ENCODE data around the gene BFSP2. TPM values are rescaled to one million over a fixed set of nuclear protein-coding genes. Genes with fewer than 3 reads are reported as not detected.
"Not testable (repeated sequence)": the region's sequence is repeated elsewhere in the genome, so short reads cannot be mapped to it uniquely, and the experiment has no call there.

Gene BFSP2
- total and polyA plus RNA-seq, 2 of the 13 experiments (the other 11 are each of a cell fraction or from before 2014, with no cell fraction given), result not detected

- TF ChIP-seq NFAT5 (CRISPR knock-in tag; IDR thresholded peaks at IDR 0.05), result no peak
Observed at GRCh38 chr3:133521946-133522345, 122.1 kb downstream of the BFSP2 start (continued).

- H3K27ac ChIP-seq (ENCODE audit: extremely low read length, insufficient read depth, low read length); H3K4me3 ChIP-seq (replicated peaks in 1 of 3; ENCODE audit: insufficient read depth in 1 of 3, low read depth in 2 of 3, low read length in 3 of 3); H4K20me1 ChIP-seq (ENCODE audit: insufficient read depth, low read length); CTCF ChIA-PET (ENCODE audit: low intra/inter-chr PET ratio, low total read pairs); H2AFZ ChIP-seq (ENCODE audit: low read length); H3K9ac ChIP-seq (ENCODE audit: insufficient read depth, low read depth, low read length); H3K27me3 ChIP-seq (ENCODE audit: control insufficient read depth in 1 of 2, insufficient read depth in 2 of 2, low read length in 2 of 2); H3K9me3 ChIP-seq (ENCODE audit: low read length); H3K36me3 ChIP-seq (replicated peaks in 1 of 2; ENCODE audit: control insufficient read depth in 1 of 2, insufficient read depth in 2 of 2, low read length in 2 of 2); POLR2A ChIA-PET; H3K4me2 ChIP-seq (ENCODE audit: low read depth, low read length); FAIRE-seq; H3K4me1 ChIP-seq (ENCODE audit: insufficient read depth, low read length); intact Hi-C loops (cut with micrococcal nuclease; ENCODE audit: unreplicated experiment); H3K79me2 ChIP-seq (ENCODE audit: insufficient read depth, low read length); DNase-seq (ENCODE audit: low spot score); in situ Hi-C loops (cut with HindIII; ENCODE audit: extremely low pct_ligation_motif_present, low pct_unique_long_range_greater_than_20kb); ATAC-seq; BruUV-seq (replicated peaks): not testable (repeated sequence)
- 13% methylated on average over 3 of the region's 3 CpGs for WGBS (ENCODE audit: low lambda C conversion rate)
Observed at GRCh38 chr3:133523758-133524157, 123.9 kb downstream of the BFSP2 start.

Other genes with a start within 250 kb of the BFSP2 start
- 145 and 190 TPM in 2 replicates for gene CDV3, start 173.6 kb downstream of the BFSP2 start, total RNA-seq (2016; rRNA removed; fragmentation: Illumina TruSeq; extraction: Trizol)
- 44.9 and 46.6 TPM in 2 replicates for gene CDV3, start 173.6 kb downstream of the BFSP2 start, polyA plus RNA-seq (2011; rRNA removed)